DLD1 (cell line): Measurements from ENCODE around the gene TAF4B.
"Not testable (repeated sequence)": the region's sequence is repeated elsewhere in the genome, so short reads cannot be mapped to it uniquely, and the experiment has no call there.

ENCODE experiments used
- in situ Hi-C: cut with HindIII; loops from 2 replicates; pipeline ENCODE4 v1.10.0; 2017; ENCODE audit warnings: low sequenced_read_pairs

Gene TAF4B

DNA sequence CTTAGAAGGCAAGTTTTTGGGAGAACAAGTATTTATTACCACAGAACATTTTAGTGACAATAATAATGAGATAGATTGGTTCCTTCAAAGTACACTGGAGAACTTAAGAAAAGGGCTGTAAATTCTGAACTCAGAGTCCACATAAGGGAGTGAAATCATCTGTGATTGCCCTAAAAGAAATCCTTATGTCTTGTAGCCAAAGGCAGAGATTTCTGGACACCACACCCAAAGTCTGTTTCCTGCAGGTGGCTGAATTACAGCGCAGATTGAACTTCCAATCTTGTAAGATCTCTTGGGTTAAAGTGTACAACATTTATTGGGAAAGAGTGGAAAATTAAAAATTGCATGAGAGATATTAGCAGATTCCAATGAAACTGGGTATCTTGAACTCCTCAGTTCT lies 143.8 kb downstream of the TAF4B start:
- in situ Hi-C loops, result no loop called here

DNA sequence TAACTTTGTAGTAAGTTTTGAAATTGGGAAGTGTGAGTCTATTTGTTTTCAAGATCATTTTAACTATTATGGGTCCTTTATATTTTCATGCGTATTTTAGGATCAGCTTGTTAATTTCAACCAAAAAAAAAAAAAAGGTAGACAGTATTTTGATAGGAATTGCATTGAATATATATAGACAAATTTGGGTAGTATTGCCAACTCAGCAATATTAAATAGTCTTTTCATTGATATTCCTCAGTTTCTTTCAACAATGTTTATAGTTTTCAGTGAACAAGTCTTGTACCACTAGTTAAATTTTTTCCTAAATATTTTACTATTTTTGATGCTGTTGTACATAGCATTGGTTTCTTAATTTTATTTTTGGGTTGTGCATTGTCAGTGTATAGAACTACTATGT lies 149.9 kb downstream of the TAF4B start:
- in situ Hi-C loops, result no loop called here

DNA sequence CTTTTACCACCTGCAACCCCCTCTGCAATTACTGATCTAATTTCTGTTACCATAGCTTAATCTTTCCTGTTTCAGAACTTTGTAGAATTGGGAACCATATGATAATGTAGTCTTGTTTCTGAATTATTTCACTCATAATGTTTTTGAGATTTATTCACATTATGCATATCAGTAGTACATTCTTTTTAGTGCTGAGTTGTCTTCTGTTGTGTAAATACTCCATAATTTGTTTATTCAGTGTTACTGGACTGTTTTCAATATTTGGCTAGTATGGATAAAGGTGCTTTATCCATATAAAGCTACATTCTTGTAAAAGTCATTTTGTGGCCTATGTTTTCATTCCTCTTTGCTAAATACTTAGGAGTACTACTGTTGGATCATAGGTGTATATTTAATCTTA lies 152.5 kb downstream of the TAF4B start:
- in situ Hi-C loops, result no loop called here

DNA sequence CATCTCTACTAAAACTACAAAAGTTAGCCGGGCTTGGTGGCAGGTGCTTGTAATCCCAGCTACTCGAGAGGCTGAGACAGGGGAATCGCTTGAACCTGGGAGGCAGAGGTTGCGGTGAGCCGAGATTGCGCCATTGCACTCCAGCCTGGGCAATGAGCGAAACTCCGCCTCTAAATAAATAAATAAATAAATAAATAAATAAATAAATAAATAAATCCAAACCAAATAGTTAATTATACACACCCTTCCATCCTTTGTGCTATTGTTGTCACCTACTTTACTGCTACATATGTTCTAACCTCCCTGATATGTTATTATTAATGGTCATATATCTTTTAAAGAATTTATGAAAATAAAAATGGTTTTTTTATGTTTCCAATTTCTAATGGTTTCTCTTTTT lies 155.3 kb downstream of the TAF4B start:
- in situ Hi-C loops, result not testable (repeated sequence)

DNA sequence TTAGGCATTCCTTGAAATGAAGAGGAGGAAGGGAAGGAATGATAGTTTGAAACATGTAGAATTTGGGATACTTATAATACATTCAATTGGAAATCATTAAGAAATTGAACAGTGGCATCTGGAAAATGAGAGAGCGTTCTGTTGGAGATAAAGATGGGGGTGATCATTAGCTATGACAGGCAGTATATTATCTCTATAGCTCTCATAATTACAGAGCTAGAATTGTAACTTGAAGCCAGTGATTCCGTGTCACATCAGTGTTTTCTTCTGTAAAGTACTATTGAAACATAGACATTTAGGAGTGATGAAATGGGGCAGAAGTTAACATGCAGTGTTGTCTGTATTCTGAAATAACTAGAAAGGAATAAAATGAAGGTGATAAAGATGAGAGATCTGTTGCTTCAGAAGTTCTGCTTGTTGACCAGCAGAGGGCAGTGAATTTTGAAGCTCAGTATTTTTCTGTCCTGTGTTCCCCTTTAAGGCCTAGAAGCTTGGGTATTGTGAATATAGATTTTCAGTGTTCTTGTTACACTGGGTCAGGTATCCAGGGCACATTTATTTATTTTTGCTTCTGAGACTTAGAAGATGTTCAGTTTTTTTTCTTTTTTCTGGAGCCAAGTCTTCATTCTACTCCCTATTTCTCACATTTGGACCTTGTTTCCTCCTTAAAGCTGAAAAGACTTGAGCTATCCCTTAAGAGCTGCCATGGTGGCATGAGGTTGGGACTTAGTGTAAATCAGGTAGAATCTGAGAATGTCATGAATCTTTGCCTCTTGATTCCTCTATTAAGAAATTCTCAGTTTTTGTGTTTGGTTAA lies 157.4 kb downstream of the TAF4B start:
- in situ Hi-C loops, result no loop called here

DNA sequence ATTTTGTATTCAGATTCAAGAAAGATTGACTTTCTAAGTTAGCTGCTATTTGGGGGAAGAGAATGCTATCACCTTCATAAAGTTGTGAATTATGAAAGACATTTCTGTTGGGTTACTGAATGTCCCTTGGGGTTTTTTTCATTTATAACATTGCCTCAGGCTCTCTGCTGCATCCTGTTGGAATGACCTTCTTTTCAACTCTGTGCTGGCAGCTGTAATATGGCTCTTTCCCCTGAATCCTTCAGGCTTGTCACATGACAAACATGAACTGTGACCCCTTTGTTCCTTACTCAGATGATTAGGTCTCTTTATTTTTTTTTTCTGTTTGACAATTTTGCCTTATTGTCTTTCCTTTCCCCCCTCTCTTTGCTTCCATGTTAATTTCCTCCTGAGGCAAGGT lies 159.8 kb downstream of the TAF4B start:
- in situ Hi-C loops, result no loop called here

DNA sequence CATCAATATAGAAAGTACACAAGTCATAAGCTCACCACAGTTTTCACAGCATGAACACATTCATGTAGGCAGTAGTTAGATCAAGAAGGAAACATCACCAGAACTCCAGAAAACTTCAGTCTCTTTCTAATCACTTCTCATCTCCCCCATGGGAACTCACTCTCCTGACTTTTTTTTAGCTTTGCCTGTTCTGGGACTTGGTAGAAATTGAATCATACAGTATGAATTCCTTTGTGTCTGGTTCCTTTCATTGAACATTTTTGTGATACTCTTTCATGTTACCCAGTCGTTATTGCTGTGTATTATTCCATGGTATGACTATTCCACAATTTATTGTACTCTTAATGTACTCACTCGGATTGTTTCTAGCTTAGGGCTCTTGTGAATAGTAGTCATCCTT lies 160.2 kb downstream of the TAF4B start:
- in situ Hi-C loops, result no loop called here

DNA sequence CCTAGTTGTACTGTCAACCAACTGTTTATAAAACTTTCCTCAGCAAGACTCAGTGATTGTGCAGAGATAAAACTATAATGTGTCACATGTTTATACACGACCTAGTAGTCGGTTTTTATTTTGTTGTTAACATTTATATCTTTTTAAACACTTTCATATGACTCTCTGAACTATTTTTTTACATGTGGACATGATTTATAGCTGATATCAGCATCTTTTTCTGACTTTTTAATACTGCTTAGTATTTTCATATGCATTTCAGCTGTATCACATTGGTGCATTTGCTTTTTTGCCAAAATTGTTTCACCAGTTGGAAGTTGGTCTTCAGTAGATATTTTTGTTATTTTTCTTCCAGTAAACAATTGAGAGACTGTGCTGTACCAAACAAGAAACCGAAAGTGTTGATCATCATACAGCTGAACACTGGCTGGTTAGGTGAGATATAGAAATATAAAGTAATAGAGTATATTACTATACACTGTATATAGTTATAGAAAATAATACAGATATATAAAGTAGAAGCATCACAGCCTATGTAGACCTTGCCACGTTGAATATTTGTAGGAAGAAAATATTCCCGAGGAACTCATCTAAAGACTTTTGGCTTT lies 167.9 kb downstream of the TAF4B start:
- in situ Hi-C loops, result no loop called here

DNA sequence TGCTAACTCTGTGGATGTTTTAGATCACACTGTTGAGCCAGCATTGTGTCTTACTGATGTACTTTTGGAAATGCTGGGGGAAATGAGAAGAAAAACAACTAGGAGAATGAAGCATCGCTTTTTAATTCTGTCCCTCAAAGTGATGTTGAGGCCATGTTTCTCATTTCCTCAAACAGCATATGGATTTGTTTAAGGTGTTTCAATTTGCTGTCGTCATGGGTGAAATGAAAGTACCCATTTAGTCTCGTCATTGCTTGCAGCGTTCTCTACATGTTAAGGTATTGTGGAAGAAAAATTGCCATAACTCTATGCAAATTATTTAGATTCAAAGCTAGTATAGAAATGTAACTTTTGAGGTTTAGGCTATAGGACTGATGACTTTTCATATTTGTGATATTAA lies 170.8 kb downstream of the TAF4B start:
- in situ Hi-C loops, result no loop called here

DNA sequence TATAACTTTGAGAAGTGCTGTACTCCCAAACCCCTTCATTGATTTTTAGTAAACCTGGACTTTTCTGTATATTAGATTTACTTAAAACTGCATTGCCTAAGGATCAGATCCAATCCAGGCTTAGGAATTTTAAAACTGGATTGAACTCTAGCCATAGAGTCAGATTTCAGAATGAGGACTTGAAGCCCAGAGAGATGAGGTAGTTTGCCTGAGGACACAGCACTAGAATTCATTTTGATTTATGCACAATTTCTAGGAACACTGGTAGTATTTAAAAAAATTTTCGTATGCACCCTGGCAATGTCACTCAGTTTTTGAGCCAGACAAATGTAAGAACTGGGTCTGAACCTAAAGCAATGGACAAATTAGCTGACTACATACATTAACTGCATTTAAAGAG lies 177.2 kb downstream of the TAF4B start:
- in situ Hi-C loops, result no loop called here

DNA sequence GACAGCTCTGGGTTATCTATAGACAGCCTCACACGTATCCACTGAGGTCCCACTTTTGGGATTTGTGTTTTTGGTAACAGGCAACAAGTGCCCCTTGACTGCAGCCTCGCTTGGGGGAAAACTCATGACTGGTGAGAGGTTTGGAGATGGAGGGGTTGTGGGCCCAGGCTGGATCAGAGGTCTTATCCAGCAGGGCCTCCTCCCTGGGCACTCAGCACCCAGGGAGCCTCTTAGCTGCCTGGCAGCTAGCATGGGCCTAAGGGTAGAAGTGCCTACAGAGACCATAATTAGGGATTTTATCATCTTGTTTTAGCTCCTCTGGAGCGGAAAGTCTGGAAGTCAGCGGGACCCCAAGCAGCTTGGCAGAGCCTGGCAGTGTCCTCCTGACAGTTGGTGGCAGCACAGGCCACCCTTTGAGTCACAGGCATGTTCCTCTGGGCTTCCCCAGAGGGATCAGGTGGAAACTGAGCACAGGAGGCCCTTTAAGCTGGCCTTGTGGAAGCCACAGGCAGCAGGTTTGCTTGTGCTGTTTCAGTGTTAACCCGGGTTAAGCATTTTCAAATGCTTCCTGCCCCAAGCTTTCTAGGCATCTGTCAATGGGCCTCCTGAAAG lies 179.1 kb downstream of the TAF4B start:
- in situ Hi-C loops, result no loop called here

DNA sequence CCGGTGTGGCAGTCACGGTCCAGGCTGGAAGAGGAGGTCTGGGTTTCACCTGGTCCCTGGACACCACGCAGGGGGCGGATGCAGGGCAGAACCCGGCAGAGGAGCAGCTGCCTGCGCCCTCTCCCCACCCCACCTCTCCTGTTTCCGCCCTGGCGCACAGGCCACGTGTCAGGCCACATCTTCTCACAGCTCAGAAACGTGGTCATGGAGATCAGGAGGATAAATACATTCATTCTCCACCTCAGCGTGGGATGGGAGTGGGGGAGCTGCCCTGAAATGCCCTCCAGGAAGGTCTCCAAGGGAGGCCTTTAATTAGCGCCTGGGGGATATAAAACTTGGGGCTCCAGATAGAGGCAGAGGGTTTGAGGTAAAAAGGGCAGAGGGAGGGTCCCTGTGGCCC lies 180.1 kb downstream of the TAF4B start:
- in situ Hi-C loops, result no loop called here

DNA sequence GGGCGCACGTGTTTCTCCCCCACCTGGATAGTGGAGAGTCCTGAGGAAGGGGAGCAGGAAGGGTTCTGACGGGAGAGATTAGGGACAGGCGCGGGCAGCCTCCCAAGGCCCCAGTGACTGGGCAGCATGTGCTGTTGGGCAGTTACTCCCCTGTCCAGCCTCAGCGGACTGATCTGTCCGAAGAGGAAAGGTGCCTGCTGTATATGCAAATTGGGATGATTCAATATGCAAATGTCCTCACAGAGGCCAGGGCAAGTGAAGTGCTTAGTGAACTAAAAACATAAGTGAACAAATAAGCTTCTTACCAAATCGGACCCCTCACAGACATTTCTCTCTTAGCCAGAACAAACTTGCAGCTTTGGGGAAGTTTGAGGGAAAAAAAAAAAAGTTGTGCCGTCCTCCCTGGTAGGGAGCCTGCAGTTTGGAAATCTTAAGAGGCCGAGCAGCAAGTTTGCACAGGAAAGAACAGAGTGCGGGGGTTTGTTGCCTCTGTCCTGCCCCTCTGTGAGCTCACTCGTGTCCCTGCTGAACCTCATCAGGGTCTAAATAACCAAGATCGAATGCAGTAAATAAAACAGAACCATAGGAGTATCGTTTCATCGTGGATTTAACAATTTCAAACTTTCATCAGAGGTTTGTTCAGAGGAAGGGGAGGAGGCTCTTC lies 180.7 kb downstream of the TAF4B start:
- in situ Hi-C loops, result no loop called here

DNA sequence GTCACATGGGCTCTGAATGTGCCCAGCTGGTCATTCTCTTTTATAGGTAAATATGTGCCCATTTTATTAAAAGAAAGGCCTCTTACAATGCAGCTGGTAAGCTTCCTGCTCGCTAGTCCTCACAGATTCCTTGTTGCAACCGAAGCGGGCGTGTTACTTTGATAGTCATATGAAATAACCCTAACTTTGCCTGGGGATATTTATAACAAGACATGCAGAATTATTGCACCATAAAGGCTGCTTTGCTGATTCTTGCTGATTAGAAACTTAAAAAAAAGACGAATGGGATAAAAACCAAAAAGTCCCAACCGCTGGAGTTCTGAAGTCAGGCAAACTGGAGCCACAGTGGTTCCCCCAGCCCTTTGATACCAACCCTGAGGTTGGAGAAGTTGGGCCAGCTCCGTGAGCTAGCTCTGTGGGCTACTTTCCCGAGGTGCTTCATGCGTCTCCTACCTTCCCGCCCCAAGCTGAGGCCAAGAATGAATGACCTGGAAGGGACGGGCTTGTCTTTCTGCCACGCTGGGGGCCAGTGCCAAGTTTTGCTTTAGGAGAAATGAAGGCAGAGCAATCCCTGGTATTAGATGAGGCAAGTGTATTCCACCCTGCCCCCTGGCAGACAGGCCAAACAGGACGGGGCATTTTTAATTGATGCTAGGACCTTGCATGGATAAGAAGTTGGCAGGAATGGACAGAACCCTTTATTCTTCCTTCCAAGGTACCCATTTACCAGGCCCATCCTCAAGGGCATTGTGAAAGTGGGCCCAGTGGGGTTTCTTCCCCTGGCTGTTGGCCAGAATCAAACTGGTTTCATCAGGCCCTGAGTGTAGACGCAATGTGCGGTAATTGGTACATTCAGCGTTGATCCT lies 181.7 kb downstream of the TAF4B start:
- in situ Hi-C loops, result no loop called here

DNA sequence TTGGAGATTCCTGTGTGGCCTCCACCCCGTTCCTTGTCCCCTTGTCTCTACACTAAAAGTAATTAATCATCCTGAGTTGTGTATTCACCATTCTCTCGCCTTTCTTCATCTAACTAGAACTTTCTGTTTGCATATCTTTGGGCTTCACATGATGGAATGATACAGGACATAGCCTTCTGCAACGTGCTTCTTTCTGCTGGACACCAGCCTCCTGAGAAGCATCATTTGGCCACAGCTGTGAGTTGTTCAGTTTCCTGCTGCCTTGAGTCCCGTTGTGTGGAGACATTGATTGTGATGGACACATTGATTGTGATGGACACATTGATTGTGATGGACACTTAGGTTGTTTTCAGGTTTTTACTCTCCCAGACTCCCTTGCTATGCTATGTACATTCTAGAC lies 182.8 kb downstream of the TAF4B start:
- in situ Hi-C loops, result no loop called here

DNA sequence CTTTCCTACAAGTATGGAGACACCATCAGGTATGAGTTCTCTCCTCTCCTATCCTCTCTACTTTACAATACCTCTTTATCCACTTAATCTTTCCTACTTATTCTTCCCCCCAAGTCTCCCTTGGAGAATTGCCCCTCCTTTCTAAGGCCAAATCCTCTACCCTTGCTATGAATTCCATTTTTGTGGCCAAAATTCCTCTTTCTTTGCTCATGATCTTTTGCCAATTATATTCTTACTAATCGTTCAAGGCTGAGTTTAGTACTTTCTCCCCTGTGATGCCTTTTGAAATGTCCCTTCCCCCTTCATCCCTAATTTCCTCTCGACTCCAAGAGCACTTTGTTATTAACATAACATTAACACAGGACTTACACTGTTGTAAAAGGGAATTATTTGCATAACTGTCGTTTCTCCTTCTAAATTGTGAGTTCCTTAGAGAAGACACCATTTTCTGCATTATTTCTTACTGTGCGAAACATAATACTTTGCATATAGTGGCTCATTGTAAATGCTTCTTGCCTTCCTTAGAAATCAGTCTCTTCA lies 188.7 kb downstream of the TAF4B start:
- in situ Hi-C loops, result no loop called here

DNA sequence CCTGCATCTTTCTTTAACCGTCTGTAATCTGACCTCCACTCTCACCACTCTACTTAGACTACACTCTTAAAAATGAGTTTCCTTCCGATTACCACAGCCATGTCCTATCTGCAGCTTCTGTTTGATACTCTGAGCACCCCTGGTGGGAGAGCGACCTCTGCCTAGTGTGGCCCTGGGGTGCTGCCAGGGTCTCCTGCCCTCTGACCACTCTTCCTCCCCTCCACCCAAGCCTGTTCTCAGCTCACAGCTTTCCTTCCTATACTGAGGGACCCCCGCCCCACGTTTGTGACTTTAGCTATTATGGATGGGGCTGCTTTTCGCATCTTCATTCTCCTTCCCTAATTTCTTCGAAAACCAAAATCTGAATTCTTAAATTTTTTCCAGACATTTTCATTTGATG lies 189.4 kb downstream of the TAF4B start:
- in situ Hi-C loops, result no loop called here

DNA sequence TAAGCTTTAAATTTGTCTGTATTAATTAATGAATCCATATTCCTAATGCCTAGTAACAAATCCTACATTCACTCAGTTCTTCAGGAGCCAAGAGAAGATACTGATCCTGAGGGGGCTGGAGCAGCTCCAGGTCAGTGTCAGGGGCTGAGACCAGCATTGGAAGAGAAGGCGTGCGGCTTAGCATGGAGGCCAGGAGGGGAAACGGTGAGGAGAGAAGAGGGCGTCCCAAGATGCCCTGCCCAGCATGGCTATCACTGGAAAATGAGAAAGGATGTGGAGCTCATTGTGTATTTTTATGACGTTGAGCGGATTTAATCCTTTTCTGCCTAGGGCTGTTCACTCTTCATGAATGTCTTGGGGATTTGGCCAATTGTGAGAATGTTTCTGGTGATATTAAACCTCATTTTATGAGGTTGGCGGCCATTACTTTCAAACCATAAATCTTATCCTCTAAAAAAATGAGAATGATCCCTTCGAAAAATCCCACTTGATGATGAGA lies 190.5 kb downstream of the TAF4B start:
- in situ Hi-C loops, result no loop called here

DNA sequence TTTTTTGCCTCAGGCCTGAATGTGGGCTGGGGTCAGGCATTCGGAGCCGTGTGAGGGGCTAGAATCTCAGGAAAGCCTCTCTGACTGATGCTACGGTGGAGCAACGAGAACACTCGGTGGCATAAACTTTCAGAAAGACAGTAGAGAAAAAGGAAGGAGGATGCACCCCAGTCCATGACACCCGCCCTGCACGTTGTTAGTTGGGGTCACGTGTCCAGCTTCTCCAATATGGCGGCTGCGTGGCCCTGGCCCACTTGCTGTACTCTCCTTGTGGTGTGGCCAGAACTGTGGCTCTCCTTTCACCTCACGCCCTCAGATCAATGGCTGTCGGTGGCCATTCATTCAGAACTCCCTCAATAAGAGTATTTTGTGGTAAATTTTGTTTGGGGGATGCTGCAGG lies 190.9 kb downstream of the TAF4B start:
- in situ Hi-C loops, result no loop called here

DNA sequence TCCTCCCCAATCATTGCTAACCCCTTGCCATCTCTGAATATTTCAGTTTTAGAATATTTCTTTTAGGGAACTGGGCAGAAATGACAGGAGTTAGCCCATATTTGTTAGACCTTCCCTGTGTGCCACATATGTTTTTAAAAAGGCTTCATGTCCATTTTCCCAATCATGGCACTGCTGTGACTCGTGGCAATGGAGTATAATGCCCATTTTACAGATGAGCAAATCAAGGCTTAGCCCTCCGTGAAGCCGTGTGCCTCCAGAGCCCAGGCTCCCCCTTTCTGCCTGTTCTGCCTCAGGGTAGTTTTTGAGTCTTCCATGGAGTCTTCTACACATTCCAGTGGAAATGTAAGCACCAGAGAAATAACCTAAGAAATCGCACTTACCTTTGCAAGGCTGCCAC lies 192.0 kb downstream of the TAF4B start:
- in situ Hi-C loops, result no loop called here
